ENCODE results near the gene PKHD1. TPM values are rescaled to one million over a fixed set of nuclear protein-coding genes. Genes with fewer than 3 reads are reported as not detected.

The PKHD1 gene
- total and polyA plus RNA-seq, 2 of the 8 experiments (the other 6 are each of a cell fraction or from before 2014, with no cell fraction given): 0.06 to 0.09 TPM

DNA sequence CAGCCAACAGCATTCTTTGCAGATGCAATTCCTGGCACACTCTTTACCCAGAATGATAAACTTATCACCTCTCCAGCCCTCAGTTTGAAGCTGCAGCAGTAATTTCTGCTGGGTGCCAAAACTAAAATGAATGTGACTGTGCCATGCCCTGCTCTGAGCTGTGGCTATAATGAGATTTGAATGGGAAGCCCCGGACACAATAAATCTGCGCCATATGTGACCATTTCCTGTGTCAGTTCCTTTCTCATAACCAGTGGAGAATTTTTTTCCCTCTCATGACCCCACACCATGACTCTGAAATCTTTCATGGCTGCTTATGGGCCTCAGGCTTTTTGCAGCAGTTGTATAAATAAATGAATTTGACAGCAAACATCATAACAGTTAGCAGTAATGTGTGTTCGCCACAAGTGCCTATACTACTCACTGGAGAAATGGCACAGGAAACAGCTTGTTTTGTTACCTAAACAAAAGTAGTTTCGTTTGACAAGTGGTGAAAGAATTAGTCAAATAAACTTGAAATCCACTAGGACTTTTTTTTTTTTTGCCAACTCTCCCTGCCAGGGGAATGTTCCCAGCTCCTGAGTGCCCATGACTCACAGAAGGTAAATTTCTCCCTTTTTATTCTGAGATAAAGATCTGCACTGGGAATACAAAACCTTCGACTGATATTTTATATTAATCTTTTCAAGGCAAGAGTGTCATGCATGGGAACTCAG, 408.4 kb downstream of the PKHD1 start:
- Histone ChIP-seq H3K14ac (ENCODE audit: insufficient read length) (no peak overlapping the region), H3K4ac (replicated peaks; ENCODE audit: insufficient read length, low read depth, low read length) (no peak overlapping the region), H3K23me2 (ENCODE audit: low read depth, low read length) (no peaks in the 10 kb centered on the region), H2BK120ac (replicated peaks; ENCODE audit: low read depth, low read length) (no peak overlapping the region), H2BK12ac (ENCODE audit: low read depth, low read length) (no peak overlapping the region), H2AFZ (ENCODE audit: low read length) (no peak overlapping the region), H4K91ac (replicated peaks; ENCODE audit: insufficient read length, low read length) (no peak overlapping the region), H3K79me2 (ENCODE audit: control insufficient read depth in 1 of 2, insufficient read depth in 2 of 2, low read length in 2 of 2) (no peaks in the 10 kb centered on the region), H3K9ac (replicated peaks in 1 of 4; ENCODE audit: extremely low read depth in 1 of 4, low read depth in 3 of 4, low read length in 3 of 4) (no peak overlapping the region), H3K4me1 (replicated peaks in 1 of 4; ENCODE audit: control insufficient read depth in 3 of 4, insufficient read depth in 4 of 4, low read length in 3 of 4) (no peaks in the 10 kb centered on the region), H4K8ac (ENCODE audit: extremely low read depth, insufficient read depth, low read length) (no peak overlapping the region), H2BK15ac (ENCODE audit: low read length) (no peak overlapping the region), H3K79me1 (ENCODE audit: low read depth, low read length) (no peaks in the 10 kb centered on the region), H2BK5ac (ENCODE audit: low read depth, low read length) (no peak overlapping the region), H3K4me2 (ENCODE audit: insufficient read depth in 1 of 2, low read depth in 2 of 2, low read length in 2 of 2) (no peak overlapping the region), H3K4me3 (ENCODE audit: extremely low read depth in 1 of 4, insufficient read depth in 2 of 4, low read depth in 3 of 4, low read length in 4 of 4) (no peak overlapping the region), H3K36me3 (ENCODE audit: control insufficient read depth in 2 of 4, insufficient read depth in 4 of 4, low read length in 3 of 4) (no peaks in the 10 kb centered on the region), H3K27ac (ENCODE audit: low read depth, low read length) (no peak overlapping the region), H3K56ac (replicated peaks; ENCODE audit: insufficient read length, low read depth, low read length) (no peak overlapping the region), H3K9me3 (ENCODE audit: insufficient read depth in 2 of 2, low read depth in 1 of 2, low read length in 1 of 2) (no peaks in the 10 kb centered on the region), H3K18ac (ENCODE audit: extremely low read depth, low read length) (no peak overlapping the region), H3K27me3 (replicated peaks in 1 of 4; ENCODE audit: control insufficient read depth in 3 of 4, extremely low read depth in 1 of 4, insufficient read depth in 3 of 4, low read length in 3 of 4) (no peaks in the 10 kb centered on the region), H4K20me1 (replicated peaks in 1 of 2; ENCODE audit: control insufficient read depth in 1 of 2, insufficient read depth in 2 of 2, low read length in 2 of 2) (no peaks in the 10 kb centered on the region), H3K23ac (ENCODE audit: insufficient read length) (no peak overlapping the region), H2AK5ac (ENCODE audit: low read depth, low read length) (no peak overlapping the region), H4K5ac (ENCODE audit: insufficient read length, low read depth, low read length) (no peak overlapping the region), H2BK20ac (ENCODE audit: low read length) (no peak overlapping the region)
- 81% methylated on average over 5 of the region's 5 CpGs; no CpG with 5 or more reads in 1 of the 2 experiments for WGBS, 2 experiments (ENCODE audit: extremely low coverage in 1 of 2, insufficient coverage in 1 of 2, insufficient read length in 1 of 2, insufficient replicate concordance in 2 of 2, low coverage in 1 of 2, low lambda C conversion rate in 2 of 2, missing lambda C conversion rate in 1 of 2)
- ChIA-PET POLR2A (ENCODE audit: partially characterized antibody) (no interaction called here), CTCF (ENCODE audit: partially characterized antibody) (interaction anchor here (1.3 kb wide), 1 partner anchor 14 kb away, joined by 5 read pairs; no protein-coding TSS in a partner anchor)
- DNase-seq (ENCODE audit: low read depth in 1 of 2, low spot score in 2 of 2): no peak
- FAIRE-seq: no peak
- TF ChIP-seq ZNF274 (IDR thresholded peaks at IDR 0.05; ENCODE audit: borderline replicate concordance, extremely low read depth, low read length) (no peak), RNF2 (IDR thresholded peaks at IDR 0.05; ENCODE audit: borderline replicate concordance, low read depth, low read length, missing control alignments, poor library complexity, severe bottlenecking) (no peak), POLR2A (IDR thresholded peaks at IDR 0.05; ENCODE audit: control extremely low read depth in 1 of 2, low read depth in 2 of 2, low read length in 2 of 2) (no peak), CBX8 (IDR thresholded peaks at IDR 0.05; ENCODE audit: borderline replicate concordance, low read depth, low read length) (no peak), NRF1 (IDR thresholded peaks at IDR 0.05; ENCODE audit: low read depth, low read length) (no peak)

Measured in H1 (cell line).